Coronary artery (tissue), 2 donors: ENCODE data around the gene NR4A2.
"Not testable (repeated sequence)": the region's sequence is repeated elsewhere in the genome, so short reads cannot be mapped to it uniquely, and the experiment has no call there.

Experiments used
- DNase-seq: peaks from one replicate; pipeline ENCODE4 v3.0.0-alpha.2; 2017; ENCODE audit warnings: low spot score
- H3K27ac ChIP-seq, 2 donors: fragments of 200-600 bp; sonication (generic); one replicate each; pipeline ENCODE4 v1.5.1; 2016 to 2019
- H3K4me3 ChIP-seq: fragments of 200-600 bp; sonication (generic); 2 replicates; pipeline ENCODE4 v1.5.1; 2016; ENCODE audit warnings: mild to moderate bottlenecking, moderate library complexity
- CTCF ChIP-seq: fragments of 200-600 bp; sonication (generic); IDR thresholded peaks from one replicate; pipeline ENCODE4 v1.5.1; 2019; ENCODE audit warnings: antibody characterized with exemption

Gene NR4A2

GRCh38 chr2:156306821-156307220 is 25.7 kb downstream of the NR4A2 start:
- DNase-seq, result no peak
- H3K4me3 ChIP-seq, result no peak overlapping the region
- no peak for TF ChIP-seq CTCF
- no peak overlapping the region for H3K27ac ChIP-seq

- H3K4me3 ChIP-seq, result no peak overlapping the region
- TF ChIP-seq CTCF, result no peak
- no peak for DNase-seq
- no peak overlapping the region for H3K27ac ChIP-seq
These were observed 27.4 kb downstream of the NR4A2 start for GRCh38 chr2:156305121-156305520.

- H3K4me3 ChIP-seq, result no peak overlapping the region
- no peak for DNase-seq
- TF ChIP-seq CTCF, result no peak
These were observed 32.2 kb downstream of the NR4A2 start for GRCh38 chr2:156300337-156300736.

GRCh38 chr2:156294945-156295580 is 37.5 kb downstream of the NR4A2 start:
- DNase-seq, result no peak
- Histone ChIP-seq H3K4me3 (no peak overlapping the region), H3K27ac (no peak overlapping the region)
- no peak for TF ChIP-seq CTCF

More at GRCh38 chr2:156300337-156300736, 32.2 kb downstream of the NR4A2 start:
- H3K27ac ChIP-seq, result no peak overlapping the region

GRCh38 chr2:156293382-156293781 is 39.1 kb downstream of the NR4A2 start:
- not testable (repeated sequence) for H3K4me3 ChIP-seq, DNase-seq, H3K27ac ChIP-seq

GRCh38 chr2:156279446-156280150 is 52.9 kb downstream of the NR4A2 start:
- Histone ChIP-seq H3K27ac (no peak overlapping the region), H3K4me3 (no peak overlapping the region)
- DNase-seq, result no peak
- no peak for TF ChIP-seq CTCF
